ENCODE measurements around the gene GP2. TPM values are rescaled to one million over a fixed set of nuclear protein-coding genes. Genes with fewer than 3 reads are reported as not detected.

GP2 gene
- total and polyA plus RNA-seq, 4 donors: 0.08 to 11.9 (median 0.88) TPM; not detected in 1

DNA sequence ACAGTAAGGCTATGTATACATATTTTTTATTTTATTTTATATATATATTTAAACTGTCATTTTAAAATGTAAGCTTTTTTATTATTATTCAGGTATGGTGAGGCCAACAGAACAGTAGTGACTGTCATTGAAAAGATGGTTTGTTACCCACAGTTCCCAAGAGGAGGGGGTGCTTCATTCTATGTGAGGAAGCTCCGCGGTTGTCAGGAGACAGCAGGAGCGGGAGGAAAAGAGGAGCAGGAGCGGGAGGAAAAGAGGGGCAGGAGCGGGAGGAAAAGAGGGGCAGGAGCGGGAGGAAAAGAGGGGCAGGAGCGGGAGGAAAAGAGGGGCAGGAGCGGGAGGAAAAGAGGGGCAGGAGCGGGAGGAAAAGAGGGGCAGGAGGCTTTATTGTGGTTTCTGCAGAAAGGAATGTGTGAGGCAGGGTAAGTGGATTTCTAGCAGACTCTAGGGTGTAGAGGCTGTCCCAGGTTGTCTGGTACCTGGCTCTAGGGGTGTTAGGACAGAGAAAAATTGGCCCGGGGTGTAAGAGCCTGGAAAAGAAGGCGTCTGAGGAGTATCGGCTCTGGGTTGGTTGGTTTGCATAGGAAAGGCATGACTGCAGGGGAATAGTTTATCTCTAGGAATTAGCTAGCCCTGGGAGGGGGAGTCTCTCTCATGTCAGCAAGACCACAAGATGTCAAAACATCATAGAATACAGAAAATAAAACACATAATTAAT, 64.0 kb downstream of the GP2 start:
- DNase-seq (no peak), ATAC-seq (ENCODE audit: insufficient read depth, low FRiP score) (no peak)
- Histone ChIP-seq H3K4me1 (ENCODE audit: control insufficient read depth in 5 of 5, insufficient read depth in 5 of 5, low read length in 5 of 5) (no peaks in the 10 kb centered on the region), H3K36me3 (ENCODE audit: control insufficient read depth in 4 of 4, insufficient read depth in 4 of 4, low read length in 4 of 4) (no peaks in the 10 kb centered on the region), H3K27me3 (ENCODE audit: control insufficient read depth in 3 of 3, insufficient read depth in 3 of 3, low read length in 2 of 3) (no peaks in the 10 kb centered on the region), H3K27ac (ENCODE audit: low read depth in 1 of 2, low read length in 1 of 2) (no peak overlapping the region), H3K9me3 (ENCODE audit: control insufficient read depth in 4 of 4, insufficient read depth in 3 of 4, low read length in 3 of 4) (peaks cover 0 to 6% (median 2%) of the 10 kb centered on the region in 4 donors), H3K4me3 (no peak overlapping the region), H3K9ac (ENCODE audit: insufficient read depth in 1 of 2, low read length in 2 of 2) (no peak overlapping the region)
- WGBS, 2 donors: 73 to 77% methylated on average over 11 to 12 of the region's 12 CpGs
- no peak for TF ChIP-seq CTCF (IDR thresholded peaks at IDR 0.05; ENCODE audit: control extremely low read depth, extremely low read depth)

- WGBS, 2 donors: 94 to 97% methylated on average over 9 of the region's 9 CpGs
- Histone ChIP-seq H3K4me1 (ENCODE audit: control insufficient read depth in 5 of 5, insufficient read depth in 5 of 5, low read length in 5 of 5) (no peaks in the 10 kb centered on the region), H3K27ac (ENCODE audit: low read depth in 1 of 2, low read length in 1 of 2) (no peak overlapping the region), H3K4me3 (no peak overlapping the region), H3K36me3 (ENCODE audit: control insufficient read depth in 4 of 4, insufficient read depth in 4 of 4, low read length in 4 of 4) (no peaks in the 10 kb centered on the region), H3K27me3 (ENCODE audit: control insufficient read depth in 3 of 3, insufficient read depth in 3 of 3, low read length in 2 of 3) (no peaks in the 10 kb centered on the region), H3K9me3 (ENCODE audit: control insufficient read depth in 4 of 4, insufficient read depth in 3 of 4, low read length in 3 of 4) (peaks cover 0 to 6% (median 2%) of the 10 kb centered on the region in 4 donors), H3K9ac (ENCODE audit: insufficient read depth in 1 of 2, low read length in 2 of 2) (no peak overlapping the region)
- TF ChIP-seq CTCF (IDR thresholded peaks at IDR 0.05; ENCODE audit: control extremely low read depth, extremely low read depth): no peak
- ATAC-seq (ENCODE audit: insufficient read depth, low FRiP score) (no peak), DNase-seq (no peak)
Measured at GRCh38 chr16:20262248-20262647, 65.1 kb downstream of the GP2 start.

DNA sequence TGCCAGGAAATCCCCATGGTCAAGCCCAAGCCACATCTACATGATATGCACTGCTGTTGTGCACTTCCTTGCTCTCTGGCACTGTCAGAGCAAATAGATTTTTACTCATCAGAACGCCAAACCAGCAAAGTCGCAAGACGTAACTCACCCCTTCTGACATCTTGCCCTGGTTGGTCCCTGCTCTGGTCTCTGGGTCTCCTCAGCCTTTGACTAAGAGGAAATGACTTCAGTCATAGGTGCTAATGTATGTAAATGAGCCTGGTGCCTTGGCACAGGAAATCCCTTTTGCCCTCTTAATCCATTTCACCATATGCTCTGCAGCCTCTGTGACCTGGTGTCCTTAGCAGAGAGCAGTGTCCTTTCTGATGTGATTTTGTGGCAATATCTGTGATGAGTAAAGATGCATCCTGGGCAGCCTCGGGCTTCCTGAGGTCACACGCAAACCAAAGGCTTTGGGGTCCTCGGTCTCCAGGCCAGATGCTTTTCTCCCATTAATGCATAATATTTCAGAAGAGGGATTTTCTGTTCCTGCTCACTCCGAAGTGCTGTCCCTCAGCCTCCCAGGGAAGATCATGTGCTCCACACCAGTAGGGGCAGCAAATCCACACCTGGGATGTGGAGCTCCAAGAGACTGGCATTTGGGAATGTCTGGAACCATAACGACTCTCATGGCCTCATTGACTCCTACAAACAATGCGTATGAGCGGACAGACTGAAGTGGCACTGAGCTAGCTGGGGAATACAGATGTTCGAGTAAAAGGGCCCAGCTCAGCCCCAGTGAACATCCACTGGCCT, 66.9 kb downstream of the GP2 start:
- H3K27me3 ChIP-seq (ENCODE audit: control insufficient read depth in 3 of 3, insufficient read depth in 3 of 3, low read length in 2 of 3): no peaks in the 10 kb centered on the region
- H3K9me3 ChIP-seq (ENCODE audit: control insufficient read depth in 4 of 4, insufficient read depth in 3 of 4, low read length in 3 of 4): peaks cover 0 to 6% (median 2%) of the 10 kb centered on the region in 4 donors
- no peaks in the 10 kb centered on the region for H3K36me3 ChIP-seq (ENCODE audit: control insufficient read depth in 4 of 4, insufficient read depth in 4 of 4, low read length in 4 of 4)
- H3K4me1 ChIP-seq (ENCODE audit: control insufficient read depth in 5 of 5, insufficient read depth in 5 of 5, low read length in 5 of 5): no peaks in the 10 kb centered on the region
- 72 to 81% methylated on average over 11 of the region's 11 CpGs for WGBS, 2 donors
- H3K27ac ChIP-seq (ENCODE audit: low read depth in 1 of 2, low read length in 1 of 2): no peak overlapping the region
- no peak for TF ChIP-seq CTCF (IDR thresholded peaks at IDR 0.05; ENCODE audit: control extremely low read depth, extremely low read depth)
- no peak overlapping the region for H3K4me3 ChIP-seq
- peak in 1 of 3 donors; percentile 0 for DNase-seq
- no peak overlapping the region for H3K9ac ChIP-seq (ENCODE audit: insufficient read depth in 1 of 2, low read length in 2 of 2)
- ATAC-seq (ENCODE audit: insufficient read depth, low FRiP score): no peak

Other genes starting within 250 kb of the GP2 start
- gene UMOD, start 25.2 kb upstream of the GP2 start, total RNA-seq: not detected
- not detected for gene UMOD, start 25.2 kb upstream of the GP2 start, polyA plus RNA-seq
- not detected for gene PDILT, start 77.2 kb upstream of the GP2 start, total RNA-seq
- gene PDILT, start 77.2 kb upstream of the GP2 start, polyA plus RNA-seq: not detected
- 1 to 10 TPM in 1 of 2 donors, under 1 TPM in 1; 0.40 to 1.4 TPM for gene ACSM5, start 82.0 kb upstream of the GP2 start, total RNA-seq
- gene ACSM5, start 82.0 kb upstream of the GP2 start, polyA plus RNA-seq: 1 to 10 TPM in 1 of 2 donors, under 1 TPM in 1; 0.52 to 1.1 TPM
- gene ACSM2A, start 124.0 kb upstream of the GP2 start, total RNA-seq: not detected
- under 1 TPM in 1 of 2 donors, not detected in 1; 0.05 TPM for gene ACSM2A, start 124.0 kb upstream of the GP2 start, polyA plus RNA-seq
- gene ACSM2B, start 248.9 kb upstream of the GP2 start, total RNA-seq: under 1 TPM; 0.28 to 0.43 TPM
- under 1 TPM; 0.03 to 0.04 TPM for gene ACSM2B, start 248.9 kb upstream of the GP2 start, polyA plus RNA-seq

Measured in lung (tissue), 12 donors.